HG03354 (cell line): ENCODE measurements around the gene EPHA3.

Experiments
- ATAC-seq: cut with Tn5 transposase; IDR thresholded peaks from one replicate; pipeline ENCODE4 v1.9.1; 2021; ENCODE audit warnings: mild to moderate bottlenecking; ENCODE audit not compliant: unreplicated experiment, poor library complexity, severe bottlenecking

The EPHA3 gene

GRCh38 chr3:89139870-89140269 is 32.4 kb downstream of the EPHA3 start:
- no peak for ATAC-seq

- ATAC-seq = no peak
These were observed 36.7 kb downstream of the EPHA3 start for GRCh38 chr3:89144080-89144479.

- ATAC-seq = no peak
These were observed 38.6 kb downstream of the EPHA3 start for GRCh38 chr3:89145995-89146394.

GRCh38 chr3:89154416-89154815 is 47.0 kb downstream of the EPHA3 start:
- ATAC-seq = no peak

GRCh38 chr3:89155811-89156210 is 48.4 kb downstream of the EPHA3 start:
- no peak for ATAC-seq

- no peak for ATAC-seq
These were observed 50.2 kb downstream of the EPHA3 start for GRCh38 chr3:89157575-89157974.

GRCh38 chr3:89159605-89160004 is 52.2 kb downstream of the EPHA3 start:
- ATAC-seq = no peak

GRCh38 chr3:89164774-89165173 is 57.4 kb downstream of the EPHA3 start:
- ATAC-seq = no peak

GRCh38 chr3:89165636-89166263 is 58.3 kb downstream of the EPHA3 start:
- ATAC-seq = no peak

- no peak for ATAC-seq
These were observed 64.5 kb downstream of the EPHA3 start for GRCh38 chr3:89171687-89172545.

- ATAC-seq = no peak
These were observed 66.1 kb downstream of the EPHA3 start for GRCh38 chr3:89173546-89173945.

GRCh38 chr3:89179355-89180001 is 72.1 kb downstream of the EPHA3 start:
- ATAC-seq = no peak

- no peak for ATAC-seq
These were observed 72.9 kb downstream of the EPHA3 start for GRCh38 chr3:89180334-89180733.

GRCh38 chr3:89182056-89182455 is 74.6 kb downstream of the EPHA3 start:
- no peak for ATAC-seq

- ATAC-seq = no peak
These were observed 77.0 kb downstream of the EPHA3 start for GRCh38 chr3:89184151-89184995.

GRCh38 chr3:89186456-89186855 is 79.0 kb downstream of the EPHA3 start:
- ATAC-seq = no peak

- ATAC-seq = no peak
These were observed 91.2 kb downstream of the EPHA3 start for GRCh38 chr3:89198591-89198990.

GRCh38 chr3:89212619-89213018 is 105.2 kb downstream of the EPHA3 start:
- ATAC-seq = no peak

GRCh38 chr3:89216016-89216739 is 108.8 kb downstream of the EPHA3 start:
- ATAC-seq = no peak
